ENCODE measurements around the gene ACKR2. TPM values are rescaled to one million over a fixed set of nuclear protein-coding genes. Genes with fewer than 3 reads are reported as not detected.

The ACKR2 gene
- total RNA-seq, 4 donors from 2014 or later: 2.7 to 6.5 (median 3.1) TPM

DNA sequence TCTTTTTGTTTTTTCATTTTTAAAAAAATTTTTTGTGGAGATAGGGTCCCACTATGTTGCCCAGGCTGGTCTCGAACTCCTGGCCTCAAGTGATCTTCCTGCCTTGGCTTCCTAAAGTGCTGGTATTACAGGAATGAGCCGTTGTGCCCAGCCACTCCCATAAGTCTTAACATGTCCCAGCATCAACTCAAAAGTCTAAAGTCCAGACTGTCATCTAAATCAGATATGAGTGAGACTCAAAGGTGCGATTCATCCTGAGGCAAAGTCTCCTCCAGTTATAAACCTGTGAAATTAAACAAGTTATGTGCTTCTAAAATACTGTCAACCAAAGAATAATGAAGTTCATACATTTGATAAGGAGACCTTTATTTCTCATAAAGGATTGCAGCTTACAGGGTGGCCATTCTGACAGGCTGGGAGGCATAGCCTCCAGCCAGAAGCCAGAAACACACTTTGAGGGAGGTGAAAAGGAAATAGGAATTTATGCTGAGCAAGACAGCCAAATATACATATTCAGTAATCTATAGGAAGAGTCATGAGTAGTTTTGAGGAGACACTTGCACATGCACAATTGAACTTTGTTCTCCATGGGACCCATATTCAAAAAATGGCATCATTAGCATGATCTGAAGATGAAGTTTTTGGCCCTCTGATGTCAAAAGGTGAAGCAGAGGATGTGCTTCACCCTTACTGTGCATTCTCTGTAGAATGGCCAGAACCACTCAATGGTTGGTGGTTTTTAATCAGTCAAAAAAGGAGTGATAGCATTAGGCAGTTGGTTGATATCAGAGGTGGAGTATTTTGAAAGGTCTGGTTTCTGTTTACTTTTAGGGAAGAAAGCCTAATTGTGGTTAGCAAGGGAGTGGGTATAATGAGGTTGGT lies 85.7 kb downstream of the ACKR2 start:
- Histone ChIP-seq H3K9me3 (no peaks in the 10 kb centered on the region), H3K36me3 (no peaks in the 10 kb centered on the region), H3K27me3 (no peaks in the 10 kb centered on the region), H3K27ac (no peak overlapping the region), H3K4me1 (peaks cover 0 to 32% (median 0%) of the 10 kb centered on the region in 3 donors), H3K4me3 (no peak overlapping the region)
- DNase-seq: no peak
- WGBS, 2 donors: 69 to 75% methylated on average over 3 of the region's 3 CpGs
- TF ChIP-seq, protein P1, sequence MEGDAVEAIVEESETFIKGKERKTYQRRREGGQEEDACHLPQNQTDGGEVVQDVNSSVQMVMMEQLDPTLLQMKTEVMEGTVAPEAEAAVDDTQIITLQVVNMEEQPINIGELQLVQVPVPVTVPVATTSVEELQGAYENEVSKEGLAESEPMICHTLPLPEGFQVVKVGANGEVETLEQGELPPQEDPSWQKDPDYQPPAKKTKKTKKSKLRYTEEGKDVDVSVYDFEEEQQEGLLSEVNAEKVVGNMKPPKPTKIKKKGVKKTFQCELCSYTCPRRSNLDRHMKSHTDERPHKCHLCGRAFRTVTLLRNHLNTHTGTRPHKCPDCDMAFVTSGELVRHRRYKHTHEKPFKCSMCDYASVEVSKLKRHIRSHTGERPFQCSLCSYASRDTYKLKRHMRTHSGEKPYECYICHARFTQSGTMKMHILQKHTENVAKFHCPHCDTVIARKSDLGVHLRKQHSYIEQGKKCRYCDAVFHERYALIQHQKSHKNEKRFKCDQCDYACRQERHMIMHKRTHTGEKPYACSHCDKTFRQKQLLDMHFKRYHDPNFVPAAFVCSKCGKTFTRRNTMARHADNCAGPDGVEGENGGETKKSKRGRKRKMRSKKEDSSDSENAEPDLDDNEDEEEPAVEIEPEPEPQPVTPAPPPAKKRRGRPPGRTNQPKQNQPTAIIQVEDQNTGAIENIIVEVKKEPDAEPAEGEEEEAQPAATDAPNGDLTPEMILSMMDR (IDR thresholded peaks at IDR 0.05): no peak
- no peak for TF ChIP-seq POLR2A (IDR thresholded peaks at IDR 0.05)
- intact Hi-C loops (cut with DNase I): no loop called here

DNA sequence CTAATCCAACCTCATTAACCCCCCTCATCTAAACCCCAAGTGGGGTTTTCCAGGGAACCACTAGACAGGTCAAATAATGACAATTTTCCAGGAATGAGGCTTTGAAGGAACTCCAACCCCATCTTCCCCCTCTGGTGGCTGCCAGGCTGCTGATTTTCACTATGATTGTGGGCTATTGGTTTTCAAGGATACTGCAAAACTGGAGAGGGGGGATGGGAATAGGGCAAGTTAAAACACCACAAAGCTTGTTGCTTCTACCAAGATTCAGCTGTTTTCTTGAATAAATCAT lies 86.3 kb downstream of the ACKR2 start:
- no peaks in the 10 kb centered on the region for H3K36me3 ChIP-seq
- H3K4me3 ChIP-seq: no peak overlapping the region
- no peak for DNase-seq
- TF ChIP-seq, protein P1 (IDR thresholded peaks at IDR 0.05): no peak
- no peak for TF ChIP-seq POLR2A (IDR thresholded peaks at IDR 0.05)
- no peaks in the 10 kb centered on the region for H3K27me3 ChIP-seq
- H3K27ac ChIP-seq: no peak overlapping the region
- intact Hi-C loops (cut with DNase I): no loop called here
- peaks cover 0 to 30% (median 0%) of the 10 kb centered on the region in 3 donors for H3K4me1 ChIP-seq
- no peaks in the 10 kb centered on the region for H3K9me3 ChIP-seq

DNA sequence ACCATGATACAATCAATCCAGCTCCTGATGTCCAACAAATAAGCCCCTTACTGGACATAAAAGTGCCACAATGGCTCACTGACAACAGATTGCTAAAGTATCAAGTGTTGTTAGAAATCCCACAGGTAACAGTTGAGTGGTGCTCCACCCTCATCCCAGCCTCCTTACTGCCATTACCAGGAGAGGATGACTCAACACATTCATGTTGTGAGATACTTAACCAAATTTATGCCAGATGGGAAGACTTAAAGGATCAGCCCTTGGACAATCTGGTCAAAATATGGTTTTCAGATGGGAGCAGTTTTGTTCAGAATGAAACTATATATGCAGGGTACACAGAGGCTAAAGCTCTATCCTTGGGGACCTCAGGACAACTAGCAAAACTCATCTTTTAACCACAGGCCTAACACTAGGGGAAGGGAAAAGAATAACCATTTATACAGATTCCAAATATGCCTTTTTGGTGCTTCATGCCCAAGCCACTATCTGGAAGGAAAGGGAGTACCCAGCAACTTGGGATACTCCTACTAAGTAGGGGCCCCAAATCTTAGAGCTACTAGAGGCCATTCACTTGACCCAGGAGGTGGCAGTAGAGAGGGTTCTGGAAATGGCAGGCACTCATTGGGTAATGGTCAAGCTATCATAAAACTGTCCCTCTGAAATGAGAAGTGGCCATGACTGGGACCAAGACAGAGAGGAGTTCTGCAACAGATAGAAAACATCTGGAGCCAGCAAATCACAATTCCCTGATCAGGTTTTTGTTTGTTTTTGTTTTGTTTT lies 89.8 kb downstream of the ACKR2 start:
- Histone ChIP-seq H3K27me3 (no peaks in the 10 kb centered on the region), H3K27ac (peak overlapping the region in 3 of 4 donors; percentile 55 to 80 (median 76)), H3K4me3 (no peak overlapping the region), H3K4me1 (peaks cover 0 to 30% (median 0%) of the 10 kb centered on the region in 3 donors), H3K9me3 (no peaks in the 10 kb centered on the region), H3K36me3 (no peaks in the 10 kb centered on the region)
- no peak for TF ChIP-seq POLR2A (IDR thresholded peaks at IDR 0.05)
- TF ChIP-seq, protein P1 (IDR thresholded peaks at IDR 0.05): peak in 1 of 6 experiments; percentile 23
- no peak for DNase-seq
- intact Hi-C loops (cut with DNase I): no loop called here

DNA sequence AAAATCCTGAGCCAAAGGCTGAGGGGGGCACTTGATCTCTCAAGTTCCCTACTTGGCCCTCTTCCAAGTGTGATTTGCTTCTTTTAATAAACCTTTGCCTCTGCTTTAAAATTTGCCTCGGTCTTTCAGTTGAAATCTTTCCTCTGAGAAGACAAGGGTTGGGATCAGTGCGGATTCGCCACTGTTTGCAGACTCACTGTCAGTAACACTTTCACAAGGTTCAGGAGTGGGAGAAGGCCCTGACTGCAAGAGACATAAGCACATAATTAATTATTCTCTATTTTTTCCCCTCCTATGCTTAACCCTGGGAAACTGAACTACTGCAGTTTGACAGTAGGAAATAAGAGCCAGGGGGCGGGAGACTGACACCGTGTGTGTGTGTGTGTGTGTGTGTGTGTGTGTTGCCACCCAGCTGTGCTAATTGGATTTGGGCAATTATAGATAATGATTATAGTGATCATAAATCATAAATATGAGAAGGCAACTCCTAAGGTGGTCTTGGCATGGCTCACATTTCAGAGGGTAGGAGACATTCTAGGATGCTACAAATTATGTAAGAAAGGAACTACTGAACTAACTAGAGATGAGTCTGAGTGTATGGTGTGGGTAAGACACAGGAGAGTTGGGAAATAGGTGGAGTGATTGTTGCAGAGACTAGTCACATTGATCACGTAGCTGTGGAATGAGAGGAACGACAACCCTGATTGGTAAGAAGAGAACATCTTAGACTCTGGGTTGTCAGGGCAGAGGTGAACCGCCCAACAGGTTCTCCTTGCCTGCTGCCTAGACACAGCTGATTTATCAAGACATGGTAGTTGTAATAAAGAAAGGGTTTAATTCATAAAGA lies 91.2 kb downstream of the ACKR2 start:
- Histone ChIP-seq H3K27ac (peak overlapping the region; percentile 1 to 80 (median 66)), H3K4me3 (no peak overlapping the region), H3K4me1 (peaks cover 0 to 30% (median 1%) of the 10 kb centered on the region in 3 donors), H3K27me3 (peaks cover 0 to under 1% (median 0%) of the 10 kb centered on the region in 4 donors), H3K36me3 (no peaks in the 10 kb centered on the region), H3K9me3 (no peaks in the 10 kb centered on the region)
- DNase-seq: no peak
- WGBS, 2 donors: 69 to 73% methylated on average over 7 to 8 of the region's 8 CpGs
- intact Hi-C loops (cut with DNase I): no loop called here
- TF ChIP-seq, protein P1 (IDR thresholded peaks at IDR 0.05): no peak
